ENCODE data around the gene C6orf132. TPM values are rescaled to one million over a fixed set of nuclear protein-coding genes. Genes with fewer than 3 reads are reported as not detected.

The C6orf132 gene
- total and polyA plus RNA-seq, 2 of the 4 experiments (the other 2 are of a cell fraction): 0.72 to 1.7 TPM

DNA sequence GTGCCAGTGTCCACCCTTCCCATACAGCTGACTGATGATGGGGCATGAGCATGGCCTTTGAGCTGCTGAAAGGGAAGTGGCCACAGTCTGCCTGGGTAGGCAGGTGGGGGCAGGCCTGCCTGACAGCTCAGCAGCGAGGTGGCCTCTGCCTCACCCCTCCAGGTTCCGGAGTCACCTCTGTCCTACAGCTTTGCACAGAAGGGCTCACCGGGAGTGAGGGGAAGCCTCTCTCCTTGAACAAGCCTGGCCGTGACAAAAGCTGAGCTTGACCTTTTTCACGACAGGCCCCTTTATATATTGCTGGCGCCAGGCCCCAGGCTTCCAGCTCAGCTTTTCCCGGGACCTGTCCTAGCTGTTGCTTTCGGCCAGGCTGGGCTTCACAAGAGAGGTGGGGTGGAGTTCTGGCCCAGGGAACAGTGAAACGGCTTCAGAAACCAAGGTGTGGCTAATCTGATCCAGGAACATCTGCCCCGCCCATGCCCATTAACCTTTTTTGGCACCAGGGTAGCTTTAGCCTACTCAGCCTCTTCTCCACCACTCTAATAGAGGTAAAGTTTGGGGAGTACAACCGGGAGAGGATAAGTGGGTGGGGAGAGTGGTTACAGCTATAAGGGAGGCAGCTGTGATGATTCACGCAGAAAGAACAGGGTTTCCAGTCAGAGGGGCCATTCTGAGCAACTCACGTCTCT lies 42.9 kb downstream of the C6orf132 start:
- Histone ChIP-seq H3K23ac (ENCODE audit: low read depth, low read length) (peak overlapping the region; percentile 97), H3K4me1 (ENCODE audit: control insufficient read depth, insufficient read depth, low read length) (peaks cover 18% of the 10 kb centered on the region), H3K27ac (ENCODE audit: insufficient read depth, low read length) (peak overlapping the region; percentile 93), H4K8ac (ENCODE audit: low read depth in 2 of 2, low read length in 2 of 2) (peak overlapping the region; percentile 72 to 97; a peak in 3 of 4 replicates), H2BK20ac (ENCODE audit: low read depth, low read length) (peak overlapping the region; percentile 87; the same call in 1 of the 2 replicates), H4K20me1 (ENCODE audit: insufficient read depth, low read length) (no peaks in the 10 kb centered on the region), H3K14ac (replicated peaks; ENCODE audit: low read depth, low read length) (peak overlapping the region; percentile 86), H3K4me3 (ENCODE audit: insufficient read depth, low read depth, low read length) (no peak overlapping the region), H3K4ac (ENCODE audit: low read depth, low read length) (peak overlapping the region; percentile 96), H3K9me3 (ENCODE audit: control insufficient read depth, insufficient read depth, low read length) (no peaks in the 10 kb centered on the region), H3K36me3 (ENCODE audit: control insufficient read depth, insufficient read depth, low read length) (no peaks in the 10 kb centered on the region), H2AK5ac (ENCODE audit: low read depth, low read length) (peak overlapping the region; percentile 94), H2BK5ac (ENCODE audit: low read depth, low read length, poor library complexity, severe bottlenecking) (peak overlapping the region; percentile 90), H2AFZ (replicated peaks; ENCODE audit: low read length, poor library complexity) (peak overlapping the region; percentile 87), H3K27me3 (ENCODE audit: control insufficient read depth, insufficient read depth, low read length) (no peaks in the 10 kb centered on the region), H4K5ac (ENCODE audit: low read depth, low read length) (peak overlapping the region; percentile 69), H2AK9ac (replicated peaks; ENCODE audit: low read depth, low read length, poor library complexity) (peak overlapping the region; percentile 97), H2BK120ac (ENCODE audit: low read depth, low read length) (peak overlapping the region; percentile 98), H3K18ac (ENCODE audit: low read depth, low read length) (peak overlapping the region; percentile 56), H4K91ac (ENCODE audit: insufficient read depth, low read depth, low read length) (peak overlapping the region; percentile 90), H3K9ac (ENCODE audit: low read depth, low read length) (no peak overlapping the region), H3K9me1 (ENCODE audit: insufficient read depth, low read length) (peaks cover 16% of the 10 kb centered on the region), H2BK15ac (ENCODE audit: low read depth, low read length) (peak overlapping the region; percentile 67; the same call in 2 of the 3 replicates), H3K4me2 (ENCODE audit: low read depth, low read length) (no peak overlapping the region), H3K56ac (ENCODE audit: extremely low read depth, insufficient read depth, low read length) (peak overlapping the region; percentile 58; the same call in 1 of the 2 replicates), H3K79me1 (ENCODE audit: low read depth in 1 of 2, low read length in 2 of 2) (0 out of 4 replicates have a peak, but pooled peaks cover 0 to 4% of the 10 kb centered on the region in 2 experiments)
- 90% methylated on average over 2 of the region's 13 CpGs; no CpG with 5 or more reads in 1 of the 2 experiments for WGBS, 2 experiments (ENCODE audit: extremely low coverage in 2 of 2, insufficient read length in 1 of 2)
- ChIA-PET CTCF (interaction anchor here (1.3 kb wide), 1 partner anchor 64 kb away, joined by 4 read pairs; no protein-coding TSS in a partner anchor), POLR2A (ENCODE audit: unreplicated experiment) (no interaction called here)
- no TSS peak for BruUV-seq (replicated peaks)
- TF ChIP-seq MAZ (IDR thresholded peaks at IDR 0.05; ENCODE audit: borderline replicate concordance, low read depth, low read length) (no peak), RCOR1 (IDR thresholded peaks at IDR 0.05; ENCODE audit: insufficient replicate concordance, low read length) (no peak), ELK1 (IDR thresholded peaks at IDR 0.05; ENCODE audit: borderline replicate concordance, low read depth, low read length) (no peak), POLR2A (IDR thresholded peaks at IDR 0.05; ENCODE audit: low read depth, low read length) (no peak), BHLHE40 (IDR thresholded peaks at IDR 0.05; ENCODE audit: low read depth, low read length) (no peak)
- TF ChIP-seq, protein P1, sequence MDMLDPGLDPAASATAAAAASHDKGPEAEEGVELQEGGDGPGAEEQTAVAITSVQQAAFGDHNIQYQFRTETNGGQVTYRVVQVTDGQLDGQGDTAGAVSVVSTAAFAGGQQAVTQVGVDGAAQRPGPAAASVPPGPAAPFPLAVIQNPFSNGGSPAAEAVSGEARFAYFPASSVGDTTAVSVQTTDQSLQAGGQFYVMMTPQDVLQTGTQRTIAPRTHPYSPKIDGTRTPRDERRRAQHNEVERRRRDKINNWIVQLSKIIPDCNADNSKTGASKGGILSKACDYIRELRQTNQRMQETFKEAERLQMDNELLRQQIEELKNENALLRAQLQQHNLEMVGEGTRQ (IDR thresholded peaks at IDR 0.05; ENCODE audit: low read depth, low read length): no peak
- intact Hi-C loops (cut with micrococcal nuclease): no loop called here
- in situ Hi-C loops (cut with MboI; ENCODE audit: low sequenced_read_pairs): loop anchor here (25.0 kb wide), 1 partner anchor 788 kb away; the partner anchor contains the start of gene RPL7L1
- DNase-seq (peak; percentile 71), ATAC-seq (ENCODE audit: low read depth) (peak; percentile 69)
- dilution Hi-C loops (cut with HindIII; ENCODE audit: low sequenced_read_pairs, unreplicated experiment): no loop called here

All from IMR-90 (cell line).